ENCODE results near the gene HOXC13. TPM values are rescaled to one million over a fixed set of nuclear protein-coding genes. Genes with fewer than 3 reads are reported as not detected.
A peak's percentile ranks its signal among the peaks of the same experiment; 100 is the strongest.

HOXC13 gene
- total and polyA plus RNA-seq, 9 of the 15 experiments (the other 6 are each of a cell fraction or from before 2014, with no cell fraction given), result 0.03 to 0.29 (median 0.17) TPM; not detected in 2

DNA sequence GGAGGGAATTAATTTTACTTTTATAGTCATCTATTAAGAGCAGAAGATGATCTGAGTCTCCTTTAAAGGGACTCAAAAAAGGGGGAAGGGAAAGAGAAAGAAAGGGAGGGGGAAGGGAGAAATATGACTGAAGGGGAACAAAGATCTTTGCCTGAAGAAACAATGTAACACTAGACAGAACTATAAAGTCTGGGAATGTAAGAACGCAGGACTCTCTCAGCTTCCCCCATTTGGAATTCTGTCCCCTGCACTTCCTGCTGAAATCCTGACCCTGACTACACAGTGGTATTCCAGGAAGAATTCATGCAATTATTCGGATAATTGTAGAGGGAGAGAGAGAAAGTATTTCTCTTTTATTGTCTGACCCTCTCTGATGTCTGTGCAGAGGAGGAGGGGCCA, 25.7 kb downstream of the HOXC13 start:
- Histone ChIP-seq H3K27me3 (ENCODE audit: control insufficient read depth in 2 of 2, insufficient read depth in 2 of 2, low read length in 2 of 2) (peaks cover 71 to 83% of the 10 kb centered on the region in 2 experiments), H3K9me1 (ENCODE audit: control insufficient read depth, insufficient read depth, low read length) (no peaks in the 10 kb centered on the region), H3K4me1 (replicated peaks in 1 of 2; ENCODE audit: control insufficient read depth in 2 of 2, insufficient read depth in 2 of 2, low read length in 2 of 2) (peaks cover 0 to 23% of the 10 kb centered on the region in 2 experiments; a peak in 4 of 5 replicates), H3K9ac (ENCODE audit: insufficient read depth in 1 of 2, low read depth in 2 of 2, low read length in 2 of 2) (no peak overlapping the region), H4K20me1 (replicated peaks; ENCODE audit: control insufficient read depth, insufficient read depth, low read length) (peaks cover 7% of the 10 kb centered on the region; the same call in 1 of the 2 replicates), H3K27ac (ENCODE audit: extremely low read depth, low read depth, low read length) (no peak overlapping the region), H3K9me3 (replicated peaks; ENCODE audit: control insufficient read depth, insufficient read depth, low read depth, low read length) (no peaks in the 10 kb centered on the region), H3K36me3 (ENCODE audit: control insufficient read depth, insufficient read depth, low read length) (no peaks in the 10 kb centered on the region), H3K79me2 (ENCODE audit: control insufficient read depth, insufficient read depth, low read length) (no peaks in the 10 kb centered on the region), H3K4me3 (no peak overlapping the region), H3K4me2 (ENCODE audit: insufficient read depth, low read length) (no peak overlapping the region), H2AFZ (ENCODE audit: low read depth, low read length) (no peak overlapping the region)
- 0% methylated on average over 2 of the region's 2 CpGs for WGBS (ENCODE audit: insufficient coverage, low coverage, missing lambda C conversion rate)
- no peak for DNase-seq (ENCODE audit: extremely low read depth in 1 of 4, low spot score in 3 of 4)
- in situ Hi-C loops (cut with MboI), result no loop called here
- intact Hi-C loops (cut with micrococcal nuclease), result no loop called here
- ATAC-seq, result no peak
- no TSS peak for BruUV-seq (replicated peaks)
- FAIRE-seq, result no peak
- ChIA-PET POLR2A (interaction anchor here (0.8 to 1.6 kb wide), 3 partner anchors 10 to 1067 kb away, joined by 3 read pairs; no protein-coding TSS in a partner anchor), CTCF (ENCODE audit: low intra/inter-chr PET ratio) (no interaction called here)
- no peak for TF ChIP-seq KDM5B (IDR thresholded peaks at IDR 0.05; ENCODE audit: insufficient replicate concordance, low read depth, low read length)
- TF ChIP-seq, protein P1, sequence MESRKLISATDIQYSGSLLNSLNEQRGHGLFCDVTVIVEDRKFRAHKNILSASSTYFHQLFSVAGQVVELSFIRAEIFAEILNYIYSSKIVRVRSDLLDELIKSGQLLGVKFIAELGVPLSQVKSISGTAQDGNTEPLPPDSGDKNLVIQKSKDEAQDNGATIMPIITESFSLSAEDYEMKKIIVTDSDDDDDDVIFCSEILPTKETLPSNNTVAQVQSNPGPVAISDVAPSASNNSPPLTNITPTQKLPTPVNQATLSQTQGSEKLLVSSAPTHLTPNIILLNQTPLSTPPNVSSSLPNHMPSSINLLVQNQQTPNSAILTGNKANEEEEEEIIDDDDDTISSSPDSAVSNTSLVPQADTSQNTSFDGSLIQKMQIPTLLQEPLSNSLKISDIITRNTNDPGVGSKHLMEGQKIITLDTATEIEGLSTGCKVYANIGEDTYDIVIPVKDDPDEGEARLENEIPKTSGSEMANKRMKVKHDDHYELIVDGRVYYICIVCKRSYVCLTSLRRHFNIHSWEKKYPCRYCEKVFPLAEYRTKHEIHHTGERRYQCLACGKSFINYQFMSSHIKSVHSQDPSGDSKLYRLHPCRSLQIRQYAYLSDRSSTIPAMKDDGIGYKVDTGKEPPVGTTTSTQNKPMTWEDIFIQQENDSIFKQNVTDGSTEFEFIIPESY (CRISPR knock-in tag; IDR thresholded peaks at IDR 0.05), result no peak
- TF ChIP-seq ELF1 (tag; IDR thresholded peaks at IDR 0.05), result no peak
- no peak for TF ChIP-seq ZZZ3 (IDR thresholded peaks at IDR 0.05)
- TF ChIP-seq ZSCAN29 (IDR thresholded peaks at IDR 0.05), result peak; percentile 75; the same call in 1 of the 2 replicates
- TF ChIP-seq ZNF584 (CRISPR knock-in tag; IDR thresholded peaks at IDR 0.05; ENCODE audit: low read depth), result no peak

All from K562 (cell line).